ENCODE data around the gene ZBTB44.
"Not testable (repeated sequence)": the region's sequence is repeated elsewhere in the genome, so short reads cannot be mapped to it uniquely, and the experiment has no call there.

Gene ZBTB44

DNA sequence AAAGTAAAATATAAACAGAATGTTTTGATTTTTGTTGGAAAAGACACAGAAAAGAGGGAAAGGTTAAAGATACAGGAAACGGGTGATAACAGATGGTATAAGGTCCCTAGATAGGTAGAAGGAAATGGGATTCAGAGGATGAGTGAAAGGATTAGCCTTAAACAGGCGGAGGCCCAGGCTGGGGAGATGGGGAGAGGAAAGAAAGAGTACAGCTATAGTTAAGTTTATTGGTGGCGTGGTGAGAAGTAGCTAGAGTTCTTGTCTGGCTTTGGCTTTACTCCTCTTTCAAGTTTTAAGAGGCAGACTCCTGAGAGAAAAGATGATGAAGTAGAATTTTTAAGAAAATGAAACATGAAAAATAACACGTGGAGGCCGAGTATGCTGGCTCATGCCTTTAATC lies 13.7 kb downstream of the ZBTB44 start:
- in situ Hi-C loops (cut with HindIII; ENCODE audit: low sequenced_read_pairs) = no loop called here
- H3K4me3 ChIP-seq (ENCODE audit: low read depth, low read length) = no peak overlapping the region
- DNase-seq (ENCODE audit: low read depth, low spot score) = no peak
- TF ChIP-seq, protein P1, sequence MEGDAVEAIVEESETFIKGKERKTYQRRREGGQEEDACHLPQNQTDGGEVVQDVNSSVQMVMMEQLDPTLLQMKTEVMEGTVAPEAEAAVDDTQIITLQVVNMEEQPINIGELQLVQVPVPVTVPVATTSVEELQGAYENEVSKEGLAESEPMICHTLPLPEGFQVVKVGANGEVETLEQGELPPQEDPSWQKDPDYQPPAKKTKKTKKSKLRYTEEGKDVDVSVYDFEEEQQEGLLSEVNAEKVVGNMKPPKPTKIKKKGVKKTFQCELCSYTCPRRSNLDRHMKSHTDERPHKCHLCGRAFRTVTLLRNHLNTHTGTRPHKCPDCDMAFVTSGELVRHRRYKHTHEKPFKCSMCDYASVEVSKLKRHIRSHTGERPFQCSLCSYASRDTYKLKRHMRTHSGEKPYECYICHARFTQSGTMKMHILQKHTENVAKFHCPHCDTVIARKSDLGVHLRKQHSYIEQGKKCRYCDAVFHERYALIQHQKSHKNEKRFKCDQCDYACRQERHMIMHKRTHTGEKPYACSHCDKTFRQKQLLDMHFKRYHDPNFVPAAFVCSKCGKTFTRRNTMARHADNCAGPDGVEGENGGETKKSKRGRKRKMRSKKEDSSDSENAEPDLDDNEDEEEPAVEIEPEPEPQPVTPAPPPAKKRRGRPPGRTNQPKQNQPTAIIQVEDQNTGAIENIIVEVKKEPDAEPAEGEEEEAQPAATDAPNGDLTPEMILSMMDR (IDR thresholded peaks at IDR 0.05; ENCODE audit: low read depth, low read length) = no peak

DNA sequence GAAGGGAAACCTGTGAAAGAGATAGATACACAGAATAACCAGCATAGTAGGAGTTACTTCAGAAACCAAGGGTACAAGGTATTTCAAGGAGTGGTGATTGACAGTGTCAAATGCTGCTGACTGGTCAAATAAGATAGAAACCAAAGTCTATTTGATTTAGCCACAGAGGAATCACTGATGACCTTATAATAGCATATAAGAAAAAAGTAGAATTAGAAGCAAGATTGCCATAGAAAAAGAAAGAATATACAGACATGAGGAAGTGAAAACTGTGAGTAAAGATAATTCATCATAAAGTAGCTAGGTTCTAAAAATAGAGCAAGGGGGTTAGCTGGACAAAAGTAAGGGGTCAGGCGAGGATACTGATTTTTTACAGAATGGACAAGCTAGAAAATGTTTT lies 14.2 kb downstream of the ZBTB44 start:
- DNase-seq (ENCODE audit: low read depth, low spot score) = no peak
- TF ChIP-seq, protein P1 (IDR thresholded peaks at IDR 0.05; ENCODE audit: low read depth, low read length) = no peak
- in situ Hi-C loops (cut with HindIII; ENCODE audit: low sequenced_read_pairs) = no loop called here

DNA sequence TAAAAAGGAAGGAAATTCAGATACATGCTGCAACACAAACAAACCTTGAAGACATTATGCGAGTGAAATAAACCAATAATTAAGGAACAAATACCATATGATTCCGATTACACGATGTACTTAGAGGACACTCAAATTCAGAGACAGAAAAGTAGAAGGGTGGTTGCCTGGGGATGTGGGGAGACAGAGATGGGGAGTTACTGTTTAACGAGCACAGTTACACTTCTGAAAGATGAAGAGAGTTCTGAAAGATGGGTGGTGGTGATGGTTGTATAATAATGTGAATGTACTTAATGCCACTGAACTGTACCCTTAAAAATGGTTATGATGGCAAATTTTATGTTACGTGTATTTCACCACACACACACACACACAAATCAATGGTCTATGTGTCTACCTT lies 14.7 kb downstream of the ZBTB44 start:
- TF ChIP-seq, protein P1 (IDR thresholded peaks at IDR 0.05; ENCODE audit: low read depth, low read length) = no peak
- in situ Hi-C loops (cut with HindIII; ENCODE audit: low sequenced_read_pairs) = no loop called here
- H3K4me3 ChIP-seq (ENCODE audit: low read depth, low read length) = no peak overlapping the region
- DNase-seq (ENCODE audit: low read depth, low spot score) = no peak

More for the DNA sequence above, 14.2 kb downstream of the ZBTB44 start:
- no peak overlapping the region for H3K4me3 ChIP-seq (ENCODE audit: low read depth, low read length)

DNA sequence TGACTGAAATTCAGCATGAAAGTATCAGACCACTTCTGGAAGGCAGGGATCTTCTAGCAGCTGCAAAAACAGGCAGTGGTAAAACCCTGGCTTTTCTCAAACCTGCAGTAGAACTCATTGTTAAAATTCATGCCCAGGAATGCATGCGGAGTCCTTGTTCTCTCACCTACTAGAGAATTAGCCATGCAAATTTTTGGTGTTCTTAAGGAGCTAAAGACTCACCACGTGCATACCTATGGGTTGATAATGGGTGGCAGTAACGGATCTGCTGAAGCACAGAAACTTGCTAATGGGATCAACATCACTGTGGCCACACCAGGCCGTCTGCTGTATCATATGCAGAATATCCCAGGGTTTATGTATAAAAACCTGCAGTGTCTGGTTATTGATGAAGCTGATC lies 19.1 kb downstream of the ZBTB44 start:
- TF ChIP-seq, protein P1 (IDR thresholded peaks at IDR 0.05; ENCODE audit: low read depth, low read length) = no peak
- no peak overlapping the region for H3K4me3 ChIP-seq (ENCODE audit: low read depth, low read length)
- DNase-seq (ENCODE audit: low read depth, low spot score) = no peak
- in situ Hi-C loops (cut with HindIII; ENCODE audit: low sequenced_read_pairs) = no loop called here

DNA sequence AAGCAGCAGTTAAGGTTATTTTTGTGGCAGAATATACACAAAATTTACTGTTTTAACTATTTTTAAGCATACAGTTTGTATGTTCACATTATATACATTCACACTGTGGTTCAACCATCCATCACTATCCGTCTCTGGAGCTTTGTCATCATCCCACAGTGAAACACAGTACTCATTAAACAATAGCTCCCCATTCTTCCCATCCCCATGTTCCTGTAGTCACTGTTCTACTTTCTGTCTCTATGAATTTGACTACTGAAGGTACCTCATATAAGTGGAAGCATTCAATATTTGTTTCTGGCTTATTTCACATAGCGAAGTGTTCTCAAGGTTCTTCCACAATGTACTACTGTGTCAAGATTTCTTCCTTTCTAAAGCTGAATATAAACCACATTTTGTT lies 32.6 kb downstream of the ZBTB44 start:
- TF ChIP-seq, protein P1 (IDR thresholded peaks at IDR 0.05; ENCODE audit: low read depth, low read length) = no peak
- no peak overlapping the region for H3K4me3 ChIP-seq (ENCODE audit: low read depth, low read length)
- in situ Hi-C loops (cut with HindIII; ENCODE audit: low sequenced_read_pairs) = no loop called here
- no peak for DNase-seq (ENCODE audit: low read depth, low spot score)

DNA sequence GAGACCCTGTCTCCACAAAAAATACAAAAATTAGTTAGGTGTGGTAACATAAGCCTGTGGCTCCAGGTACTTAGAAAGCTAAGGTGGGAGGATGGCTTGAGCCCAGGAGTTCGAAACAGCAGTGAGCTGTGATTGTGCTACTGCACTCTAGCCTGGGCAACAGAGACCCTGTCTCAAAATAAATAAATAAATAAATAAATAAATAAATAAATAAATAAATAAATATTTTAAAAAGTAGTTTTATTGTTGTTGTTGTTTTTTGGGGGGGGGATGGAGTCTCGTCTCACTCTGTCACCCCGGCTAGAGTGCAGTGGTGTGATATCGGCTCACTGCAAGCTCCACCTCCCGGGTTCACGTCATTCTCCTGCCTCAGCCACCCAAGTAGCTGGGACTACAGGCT lies 33.4 kb downstream of the ZBTB44 start:
- in situ Hi-C loops (cut with HindIII; ENCODE audit: low sequenced_read_pairs); H3K4me3 ChIP-seq (ENCODE audit: low read depth, low read length); DNase-seq (ENCODE audit: low read depth, low spot score): not testable (repeated sequence)

DNA sequence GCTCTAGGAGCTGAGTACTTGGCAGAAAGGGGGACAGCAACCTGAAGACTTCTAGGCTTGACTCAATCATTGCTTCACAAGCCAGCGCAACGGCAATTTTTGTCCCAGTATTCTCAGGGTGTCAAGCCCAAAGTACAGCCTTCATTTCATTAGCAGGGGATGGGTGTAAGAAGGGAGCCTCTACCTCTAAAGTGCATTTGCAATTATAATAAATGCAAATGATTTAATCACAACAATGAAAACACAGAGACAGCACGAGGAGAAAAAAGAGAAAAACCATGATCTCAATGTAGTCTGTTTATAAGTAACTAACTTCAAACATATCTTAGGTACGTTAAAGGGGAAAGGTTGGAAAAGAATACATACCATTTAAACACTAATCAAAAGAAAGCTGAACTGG lies 34.7 kb downstream of the ZBTB44 start:
- TF ChIP-seq, protein P1 (IDR thresholded peaks at IDR 0.05; ENCODE audit: low read depth, low read length) = no peak
- no peak overlapping the region for H3K4me3 ChIP-seq (ENCODE audit: low read depth, low read length)
- no peak for DNase-seq (ENCODE audit: low read depth, low spot score)
- in situ Hi-C loops (cut with HindIII; ENCODE audit: low sequenced_read_pairs) = no loop called here

Data from astrocyte of the spinal cord (primary cell).